Activated naive CD4-positive, alpha-beta T cell treated with anti-CD3 and anti-CD28 coated beads, Interleukin-2, amount 10 ng/mL, durations not matched to agents 7 days and 5 days (primary cell): ENCODE data around the gene PPP1R1B.

Source experiments
- CTCF ChIA-PET: fragments of 350-600 bp; sonication (Branson Sonifier 250); formaldehyde crosslinking; loops from one replicate; lab custom pipeline; 2021; ENCODE audit warnings: antibody characterized with exemption; lab: Charles Lee
- DNase-seq: peaks from one replicate; pipeline ENCODE4 v3.0.0-alpha.2; 2020
- H3K27ac Mint-ChIP-seq: one replicate; pipeline ENCODE4 v1.8.0; 2021; ENCODE audit warnings: mild to moderate bottlenecking, moderate library complexity, mixed read lengths
- H3K27me3 Mint-ChIP-seq: one replicate; pipeline ENCODE4 v1.8.0; 2021; ENCODE audit warnings: mild to moderate bottlenecking, mixed read lengths
- H3K36me3 Mint-ChIP-seq: one replicate; pipeline ENCODE4 v1.8.0; 2021; ENCODE audit warnings: mixed read lengths
- H3K4me1 Mint-ChIP-seq: one replicate; pipeline ENCODE4 v1.8.0; 2021; ENCODE audit warnings: mixed read lengths
- H3K4me3 Mint-ChIP-seq: one replicate; pipeline ENCODE4 v1.8.0; 2021; ENCODE audit warnings: mild to moderate bottlenecking, moderate library complexity, mixed read lengths
- H3K9me3 Mint-ChIP-seq: one replicate; pipeline ENCODE4 v1.8.0; 2021; ENCODE audit warnings: mixed read lengths

The PPP1R1B gene

GRCh38 chr17:39670746-39671145 lies 44.0 kb downstream of the PPP1R1B start:
- H3K27ac Mint-ChIP-seq: no peak overlapping the region
- H3K9me3 Mint-ChIP-seq: no peaks in the 10 kb centered on the region
- CTCF ChIA-PET: interaction anchor here (1.4 to 9.5 kb wide), 7 partner anchors 10 to 59 kb away, joined by 3 to 115 read pairs (median 9); partner anchors contain the start of gene MIEN1
- peaks cover 80% of the 10 kb centered on the region for H3K27me3 Mint-ChIP-seq
- DNase-seq: no peak
- peaks cover 21% of the 10 kb centered on the region for H3K4me1 Mint-ChIP-seq
- H3K36me3 Mint-ChIP-seq: no peaks in the 10 kb centered on the region
- no peak overlapping the region for H3K4me3 Mint-ChIP-seq

GRCh38 chr17:39671651-39672521 lies 45.1 kb downstream of the PPP1R1B start:
- DNase-seq: peak; percentile 38

GRCh38 chr17:39672522-39673334 lies 46.0 kb downstream of the PPP1R1B start:
- DNase-seq: no peak
- Mint-ChIP-seq H3K27ac (no peak overlapping the region), H3K36me3 (no peaks in the 10 kb centered on the region), H3K4me1 (peaks cover 38% of the 10 kb centered on the region), H3K27me3 (peaks cover 60% of the 10 kb centered on the region), H3K4me3 (no peak overlapping the region), H3K9me3 (no peaks in the 10 kb centered on the region)
- CTCF ChIA-PET: interaction anchor here (1.4 to 9.5 kb wide), 5 partner anchors 8 to 80 kb away, joined by 4 to 115 read pairs (median 5); no protein-coding TSS in a partner anchor

More at GRCh38 chr17:39671651-39672521, 45.1 kb downstream of the PPP1R1B start:
- Mint-ChIP-seq H3K27ac (no peak overlapping the region), H3K9me3 (no peaks in the 10 kb centered on the region), H3K27me3 (peaks cover 69% of the 10 kb centered on the region), H3K36me3 (no peaks in the 10 kb centered on the region), H3K4me3 (no peak overlapping the region), H3K4me1 (peaks cover 32% of the 10 kb centered on the region)
- CTCF ChIA-PET: interaction anchor here (0.6 to 9.5 kb wide), 12 partner anchors 9 to 83 kb away, joined by 3 to 115 read pairs (median 5); partner anchors contain the start of gene MIEN1

- no peak overlapping the region for H3K4me3 Mint-ChIP-seq
- DNase-seq: no peak
- peaks cover 42% of the 10 kb centered on the region for H3K4me1 Mint-ChIP-seq
- peaks cover 5% of the 10 kb centered on the region for H3K36me3 Mint-ChIP-seq
- H3K27me3 Mint-ChIP-seq: peaks cover 53% of the 10 kb centered on the region
- no peak overlapping the region for H3K27ac Mint-ChIP-seq
- H3K9me3 Mint-ChIP-seq: no peaks in the 10 kb centered on the region
- CTCF ChIA-PET: interaction anchor here (1.4 to 9.5 kb wide), 2 partner anchors 19 to 51 kb away, joined by 5 to 115 read pairs; no protein-coding TSS in a partner anchor
Measured at GRCh38 chr17:39673335-39674081, 46.8 kb downstream of the PPP1R1B start.

GRCh38 chr17:39674179-39674578 lies 47.4 kb downstream of the PPP1R1B start:
- CTCF ChIA-PET: interaction anchor here (1.4 to 9.5 kb wide), 3 partner anchors 20 to 52 kb away, joined by 4 to 115 read pairs (median 5); no protein-coding TSS in a partner anchor
- Mint-ChIP-seq H3K4me3 (no peak overlapping the region), H3K27me3 (peaks cover 46% of the 10 kb centered on the region), H3K27ac (no peak overlapping the region), H3K9me3 (no peaks in the 10 kb centered on the region), H3K36me3 (peaks cover 11% of the 10 kb centered on the region), H3K4me1 (peaks cover 45% of the 10 kb centered on the region)
- no peak for DNase-seq

- no peak overlapping the region for H3K4me3 Mint-ChIP-seq
- peaks cover 52% of the 10 kb centered on the region for H3K4me1 Mint-ChIP-seq
- H3K27ac Mint-ChIP-seq: no peak overlapping the region
- H3K9me3 Mint-ChIP-seq: no peaks in the 10 kb centered on the region
- peaks cover 13% of the 10 kb centered on the region for H3K36me3 Mint-ChIP-seq
- no peak for DNase-seq
- H3K27me3 Mint-ChIP-seq: peaks cover 39% of the 10 kb centered on the region
- CTCF ChIA-PET: interaction anchor here (1.0 to 1.6 kb wide), 4 partner anchors 21 to 54 kb away, joined by 3 to 5 read pairs (median 4); no protein-coding TSS in a partner anchor
Measured at GRCh38 chr17:39674702-39675389, 48.1 kb downstream of the PPP1R1B start.

- H3K27ac Mint-ChIP-seq: peak overlapping the region; percentile 84
- DNase-seq: no peak
- no peaks in the 10 kb centered on the region for H3K9me3 Mint-ChIP-seq
- H3K27me3 Mint-ChIP-seq: peaks cover 32% of the 10 kb centered on the region
- H3K36me3 Mint-ChIP-seq: peaks cover 18% of the 10 kb centered on the region
- CTCF ChIA-PET: interaction anchor here (1.0 to 1.6 kb wide), 7 partner anchors 22 to 128 kb away, joined by 3 to 5 read pairs (median 3); no protein-coding TSS in a partner anchor
- no peak overlapping the region for H3K4me3 Mint-ChIP-seq
- peaks cover 59% of the 10 kb centered on the region for H3K4me1 Mint-ChIP-seq
Measured at GRCh38 chr17:39675390-39676082, 48.8 kb downstream of the PPP1R1B start.

GRCh38 chr17:39676198-39676819 lies 49.6 kb downstream of the PPP1R1B start:
- H3K4me3 Mint-ChIP-seq: peak overlapping the region; percentile 11

GRCh38 chr17:39677072-39677471 lies 50.3 kb downstream of the PPP1R1B start:
- Mint-ChIP-seq H3K4me3 (no peak overlapping the region), H3K27ac (peak overlapping the region; percentile 84), H3K36me3 (peaks cover 22% of the 10 kb centered on the region), H3K9me3 (no peaks in the 10 kb centered on the region), H3K4me1 (peaks cover 60% of the 10 kb centered on the region), H3K27me3 (peaks cover 19% of the 10 kb centered on the region)
- CTCF ChIA-PET: interaction anchor here (1.0 kb wide), 1 partner anchor 44 kb away, joined by 3 read pairs; no protein-coding TSS in a partner anchor
- DNase-seq: no peak

More at GRCh38 chr17:39676198-39676819, 49.6 kb downstream of the PPP1R1B start:
- CTCF ChIA-PET: interaction anchor here (1.0 to 1.6 kb wide), 6 partner anchors 24 to 129 kb away, joined by 3 to 4 read pairs (median 3); no protein-coding TSS in a partner anchor
- H3K4me1 Mint-ChIP-seq: peaks cover 64% of the 10 kb centered on the region
- peaks cover 27% of the 10 kb centered on the region for H3K27me3 Mint-ChIP-seq
- H3K9me3 Mint-ChIP-seq: no peaks in the 10 kb centered on the region
- peaks cover 22% of the 10 kb centered on the region for H3K36me3 Mint-ChIP-seq
- peak overlapping the region; percentile 84 for H3K27ac Mint-ChIP-seq
- peak; percentile 82 for DNase-seq

- Mint-ChIP-seq H3K27ac (peak overlapping the region; percentile 84), H3K4me1 (peaks cover 60% of the 10 kb centered on the region), H3K36me3 (peaks cover 25% of the 10 kb centered on the region), H3K4me3 (no peak overlapping the region), H3K9me3 (no peaks in the 10 kb centered on the region), H3K27me3 (peaks cover 12% of the 10 kb centered on the region)
- DNase-seq: no peak
- CTCF ChIA-PET: interaction anchor here (0.8 to 2.2 kb wide), 2 partner anchors 11 to 23 kb away, joined by 3 to 9 read pairs; partner anchors contain the start of gene TCAP
Measured at GRCh38 chr17:39677542-39678339, 51.0 kb downstream of the PPP1R1B start.
